K562 (cell line): ENCODE measurements around the gene ZNF574. TPM values are rescaled to one million over a fixed set of nuclear protein-coding genes. Genes with fewer than 3 reads are reported as not detected.

Experiments used
- ATAC-seq: fragments of 200-7000 bp; cut with Tn5 transposase; 3 replicates; pipeline ENCODE4 v1.9.1; 2020; ENCODE audit warnings: moderate library complexity
- BruUV-seq: library from RNA; stranded (reverse); fragments of 400-500 nt; replicated peaks from 2 replicates; lab custom pipeline; 2021; lab: Mats Ljungman, UMichigan
- CTCF ChIA-PET: fragments of 300-600 bp; formaldehyde crosslinking; extraction: SDS; loops from one replicate; lab custom pipeline; 2021; ENCODE audit warnings: low intra/inter-chr PET ratio; lab: Yijun Ruan, JAX
- POLR2A ChIA-PET: fragments of 300-600, 350-650 bp; sonication (Branson Sonifier 250); formaldehyde crosslinking; extraction: SDS; loops from one replicate; lab custom pipeline; 2021; ENCODE audit warnings: antibody characterized with exemption, inconsistent platforms; lab: Yijun Ruan, JAX
- DNase-seq, 4 experiments: peaks; one replicate each; pipeline versions ENCODE4 v3.0.0 to v3.0.0-alpha.2; 2011 to 2018; ENCODE audit warnings: low spot score in 3 of 4, mixed read lengths in 3 of 4; ENCODE audit errors: extremely low read depth in 1 of 4
- FAIRE-seq: peaks from 2 replicates; lab custom pipeline; 2011; peaks lifted over from hg19 to GRCh38; lab: Jason Lieb, UNC
- H2AFZ ChIP-seq: 2 replicates; pipeline ENCODE4 v1.6.0; 2011; ENCODE audit warnings: low read depth, low read length, control low read depth, inconsistent platforms
- H3K27ac ChIP-seq: fragments of 200-600 bp; 3 replicates; pipeline ENCODE4 v1.8.0; 2011; ENCODE audit warnings: low read depth, mild to moderate bottlenecking, control low read depth, inconsistent platforms, low read length, moderate library complexity, mixed read lengths; ENCODE audit errors: extremely low read depth
- H3K27me3 ChIP-seq, 2 experiments: fragments of 300-600 bp in 1 of 2; 2 replicates in 1 of 2; 3 replicates in 1 of 2; pipeline versions ENCODE4 v1.6.0 to v1.8.0; 2011; ENCODE audit warnings: inconsistent platforms in 2 of 2, low read length in 2 of 2, mild to moderate bottlenecking in 1 of 2, mixed read lengths in 1 of 2, moderate library complexity in 1 of 2; ENCODE audit not compliant: control insufficient read depth in 2 of 2, insufficient read depth in 2 of 2
- H3K36me3 ChIP-seq: fragments of 300-600 bp; 3 replicates; pipeline ENCODE4 v1.8.0; 2011; ENCODE audit warnings: mild to moderate bottlenecking, low read length, inconsistent platforms; ENCODE audit not compliant: control insufficient read depth, insufficient read depth
- H3K4me1 ChIP-seq, 2 experiments: fragments of 200-600 bp in 1 of 2; replicated peaks in 1 of 2; 2 replicates in 1 of 2; 3 replicates in 1 of 2; pipeline versions ENCODE4 v1.5.1 to v1.8.0; 2011; ENCODE audit warnings: inconsistent platforms in 2 of 2, low read length in 2 of 2, mild to moderate bottlenecking in 1 of 2, mixed read lengths in 1 of 2, moderate library complexity in 1 of 2; ENCODE audit not compliant: control insufficient read depth in 2 of 2, insufficient read depth in 2 of 2
- H3K4me2 ChIP-seq: 2 replicates; pipeline ENCODE4 v1.6.1; 2011; ENCODE audit warnings: low read length, control low read depth, inconsistent platforms, mixed read lengths; ENCODE audit not compliant: insufficient read depth
- H3K4me3 ChIP-seq: fragments of 200-600 bp; sonication (generic), shearing (Covaris generic); 2 replicates; pipeline ENCODE4 v1.5.1; 2016; ENCODE audit warnings: control low read depth, inconsistent platforms
- H3K79me2 ChIP-seq: fragments of 200-600 bp; 3 replicates; pipeline ENCODE4 v1.8.0; 2011; ENCODE audit warnings: low read length, inconsistent platforms; ENCODE audit not compliant: control insufficient read depth, insufficient read depth
- H3K9ac ChIP-seq, 2 experiments: 2 replicates each; pipeline versions ENCODE4 v1.6.0 to v1.6.1; 2011; ENCODE audit warnings: low read depth in 2 of 2, low read length in 2 of 2, control low read depth in 1 of 2, inconsistent platforms in 1 of 2, mild to moderate bottlenecking in 1 of 2, mixed read lengths in 1 of 2; ENCODE audit not compliant: insufficient read depth in 1 of 2
- H3K9me1 ChIP-seq: one replicate; pipeline ENCODE4 v1.6.0; 2011; ENCODE audit warnings: inconsistent platforms, mild to moderate bottlenecking, low read length, moderate library complexity; ENCODE audit not compliant: control insufficient read depth, insufficient read depth
- H3K9me3 ChIP-seq: replicated peaks from 2 replicates; pipeline ENCODE4 v1.5.1; 2011; ENCODE audit warnings: low read depth, low read length, inconsistent platforms; ENCODE audit not compliant: control insufficient read depth, insufficient read depth
- H4K20me1 ChIP-seq: replicated peaks from 2 replicates; pipeline ENCODE4 v1.6.1; 2011; ENCODE audit warnings: low read length, inconsistent platforms, mixed read lengths; ENCODE audit not compliant: control insufficient read depth, insufficient read depth
- BRD9 ChIP-seq: fragments of 450-650 bp; IDR thresholded peaks from 2 replicates; pipeline ENCODE4 v1.6.1; 2018; ENCODE audit warnings: low read depth; ENCODE audit not compliant: partially characterized antibody
- CBFA2T3 ChIP-seq: fragments of 450-650 bp; IDR thresholded peaks from 2 replicates; pipeline ENCODE4 v1.6.1; 2017
- EP300 ChIP-seq: IDR thresholded peaks from 2 replicates; pipeline ENCODE4 v1.6.1; 2012; ENCODE audit warnings: low read length, improper control_type of control experiment
- FOS ChIP-seq: IDR thresholded peaks from 3 replicates; pipeline ENCODE4 v1.6.1; 2011; ENCODE audit not compliant: insufficient read length; ENCODE audit errors: extremely low read depth
- HDAC6 ChIP-seq: IDR thresholded peaks from 2 replicates; pipeline ENCODE4 v1.6.1; 2012; ENCODE audit warnings: low read depth, mild to moderate bottlenecking, control low read depth, inconsistent platforms, low read length, moderate library complexity
- HDGF ChIP-seq: fragments of 450-650 bp; IDR thresholded peaks from 2 replicates; pipeline ENCODE4 v1.6.1; 2016
- HNRNPL ChIP-seq: fragments of 200-400 bp; formaldehyde crosslinking; IDR thresholded peaks from 2 replicates; pipeline ENCODE4 v1.6.1; 2017; ENCODE audit warnings: low read depth, mild to moderate bottlenecking, low read length
- PHTF2 ChIP-seq: fragments of 250-450 bp; sonication (Bioruptor Pico); IDR thresholded peaks from 2 replicates; pipeline ENCODE4 v1.5.0; 2021; ENCODE audit warnings: mild to moderate bottlenecking
- SMAD1 ChIP-seq: fragments of 150-350 bp; IDR thresholded peaks from 2 replicates; pipeline ENCODE4 v1.6.1; 2014; ENCODE audit warnings: low read length, low read depth; ENCODE audit not compliant: partially characterized antibody
- TCF7 ChIP-seq: sonication (generic); IDR thresholded peaks from 2 replicates; pipeline ENCODE4 v1.6.1; 2016; ENCODE audit warnings: antibody characterized with exemption, borderline replicate concordance
- TEAD4 ChIP-seq, 2 experiments: sonication (generic) in 1 of 2; formaldehyde crosslinking in 1 of 2; IDR thresholded peaks; 2 replicates each; pipeline versions ENCODE4 v1.6.1 to v1.8.0; 2012 to 2022; ENCODE audit warnings: borderline replicate concordance in 1 of 2, inconsistent platforms in 1 of 2, low read length in 1 of 2, mild to moderate bottlenecking in 1 of 2, missing genetic modification reagents in 1 of 2
- TFE3 ChIP-seq: fragments of 450-650 bp; formaldehyde crosslinking; IDR thresholded peaks from 2 replicates; pipeline ENCODE4 v1.4.0; 2020; ENCODE audit warnings: mild to moderate bottlenecking, mixed read lengths
- ZNF354B ChIP-seq: fragments of 250-450 bp; sonication (Bioruptor Pico); IDR thresholded peaks from 2 replicates; pipeline ENCODE4 v1.4.0; 2020
- ZNF444 ChIP-seq: fragments of 250-450 bp; sonication (Bioruptor Pico); IDR thresholded peaks from 2 replicates; pipeline ENCODE4 v1.4.0; 2020; ENCODE audit warnings: mild to moderate bottlenecking, moderate library complexity
- ZNF507 ChIP-seq: conservative IDR thresholded peaks from 2 replicates; pipeline ENCODE4 v1.6.1; 2017; ENCODE audit warnings: missing genetic modification characterization, missing compliant biosample characterization
- ZNF785 ChIP-seq: fragments of 250-450 bp; sonication (Bioruptor Pico); IDR thresholded peaks from 2 replicates; pipeline ENCODE4 v1.4.0; 2020; ENCODE audit warnings: mild to moderate bottlenecking
- WGBS: fragments of 100-300 bp; shearing (Covaris generic); methylation state at CpG from one replicate; pipeline ENCODE4 v1.1.6; 2016; ENCODE audit warnings: low coverage, mixed read lengths; ENCODE audit not compliant: insufficient coverage; ENCODE audit errors: missing lambda C conversion rate; 5-methylcytosine and 5-hydroxymethylcytosine counted together
- in situ Hi-C: fragments of 300-500 bp; cut with MboI; formaldehyde crosslinking; loops from 4 replicates; pipeline ENCODE4 v1.15.0; 2018; ENCODE audit warnings: inconsistent platforms, mixed read lengths
- intact Hi-C: fragments of 100-400 bp; cut with micrococcal nuclease; formaldehyde crosslinking; loops from 2 replicates; pipeline ENCODE4 v1.14.2; 2022
- polyA plus RNA-seq, 8 experiments: library from polyadenylated mRNA; depleted of rRNA in 4 of 8; stranded (reverse) in 5 of 8; unstranded in 3 of 8; fragments of >200 nt; fragmentation: Nextera tagmentation in 2 of 8; fragmentation: Illumina TruSeq in 1 of 8; extraction: Ambion mirVana in 2 of 8; extraction: Trizol in 1 of 8; gene quantifications; 2 replicates each; pipeline versions ENCODE4 v1.2.1 to v1.2.3, GENCODE V29; 2011 to 2014; ENCODE audit warnings: inconsistent platforms in 1 of 8, missing spikeins in 1 of 8
- total RNA-seq, 7 experiments: library from RNA; depleted of rRNA in 6 of 7; stranded (reverse); fragments of >200 nt in 6 of 7; fragmentation: Illumina TruSeq in 2 of 7; extraction: Trizol in 2 of 7; gene quantifications; 2 replicates each; pipeline versions ENCODE4 v1.2.1 to v1.2.3, GENCODE V29; 2011 to 2021; ENCODE audit warnings: low replicate concordance in 1 of 7
- TF ChIP-seq, protein P1 (sequence below): sonication (generic); formaldehyde crosslinking; IDR thresholded peaks from 2 replicates; pipeline ENCODE4 v1.8.1; 2023; ENCODE audit warnings: mild to moderate bottlenecking, missing genetic modification reagents
- TF ChIP-seq, protein P2 (sequence below): fragments of 250-450 bp; sonication (Bioruptor Pico); IDR thresholded peaks from 2 replicates; pipeline ENCODE4 v1.5.0; 2022; ENCODE audit warnings: mild to moderate bottlenecking

Gene ZNF574
- total and polyA plus RNA-seq, 9 of the 15 experiments (the other 6 are each of a cell fraction or from before 2014, with no cell fraction given): 0.24 to 20.7 (median 8.4) TPM

DNA sequence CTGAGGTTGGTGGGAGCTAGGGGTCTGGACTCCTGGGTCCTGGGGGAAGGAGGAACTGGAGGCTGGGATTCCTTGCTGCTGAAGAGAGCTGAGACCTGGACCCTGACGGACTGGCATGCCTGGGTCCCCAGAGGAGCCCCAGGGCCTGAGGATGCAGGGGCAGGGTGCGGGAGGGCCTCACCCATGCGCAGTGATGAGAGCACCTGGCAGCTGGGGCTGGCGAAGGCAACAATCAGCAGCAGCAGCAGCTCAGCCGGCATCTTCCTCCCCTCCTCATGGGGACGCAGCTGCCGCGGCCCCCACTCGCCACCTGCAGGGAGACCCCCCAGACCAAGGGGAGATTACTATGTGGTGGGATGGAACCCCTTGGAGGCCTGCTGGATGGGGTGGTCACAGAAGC is 10.5 kb upstream of the ZNF574 start:
- Histone ChIP-seq H3K27ac (no peak overlapping the region), H3K36me3 (no peaks in the 10 kb centered on the region), H4K20me1 (no peaks in the 10 kb centered on the region), H3K79me2 (no peaks in the 10 kb centered on the region), H3K4me2 (no peak overlapping the region), H3K4me3 (no peak overlapping the region), H3K9me1 (no peaks in the 10 kb centered on the region), H3K4me1 (peaks cover 3 to 30% of the 10 kb centered on the region in 2 experiments; a peak in 4 of 5 replicates), H3K27me3 (peaks cover 12 to 42% of the 10 kb centered on the region in 2 experiments; a peak in 4 of 5 replicates), H3K9me3 (no peaks in the 10 kb centered on the region), H3K9ac (peak overlapping the region in 1 of 2 experiments; percentile 48; a peak in 1 of 4 replicates), H2AFZ (no peak overlapping the region)
- WGBS: 13% methylated on average over 9 of the region's 9 CpGs
- ChIA-PET POLR2A (no interaction called here), CTCF (no interaction called here)
- no peak for ATAC-seq
- DNase-seq: no peak
- in situ Hi-C loops: no loop called here
- BruUV-seq: no TSS peak
- FAIRE-seq: no peak
- intact Hi-C loops: no loop called here
- TF ChIP-seq, protein P1, sequence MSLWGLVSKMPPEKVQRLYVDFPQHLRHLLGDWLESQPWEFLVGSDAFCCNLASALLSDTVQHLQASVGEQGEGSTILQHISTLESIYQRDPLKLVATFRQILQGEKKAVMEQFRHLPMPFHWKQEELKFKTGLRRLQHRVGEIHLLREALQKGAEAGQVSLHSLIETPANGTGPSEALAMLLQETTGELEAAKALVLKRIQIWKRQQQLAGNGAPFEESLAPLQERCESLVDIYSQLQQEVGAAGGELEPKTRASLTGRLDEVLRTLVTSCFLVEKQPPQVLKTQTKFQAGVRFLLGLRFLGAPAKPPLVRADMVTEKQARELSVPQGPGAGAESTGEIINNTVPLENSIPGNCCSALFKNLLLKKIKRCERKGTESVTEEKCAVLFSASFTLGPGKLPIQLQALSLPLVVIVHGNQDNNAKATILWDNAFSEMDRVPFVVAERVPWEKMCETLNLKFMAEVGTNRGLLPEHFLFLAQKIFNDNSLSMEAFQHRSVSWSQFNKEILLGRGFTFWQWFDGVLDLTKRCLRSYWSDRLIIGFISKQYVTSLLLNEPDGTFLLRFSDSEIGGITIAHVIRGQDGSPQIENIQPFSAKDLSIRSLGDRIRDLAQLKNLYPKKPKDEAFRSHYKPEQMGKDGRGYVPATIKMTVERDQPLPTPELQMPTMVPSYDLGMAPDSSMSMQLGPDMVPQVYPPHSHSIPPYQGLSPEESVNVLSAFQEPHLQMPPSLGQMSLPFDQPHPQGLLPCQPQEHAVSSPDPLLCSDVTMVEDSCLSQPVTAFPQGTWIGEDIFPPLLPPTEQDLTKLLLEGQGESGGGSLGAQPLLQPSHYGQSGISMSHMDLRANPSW (CRISPR knock-in tag): no peak
- TF ChIP-seq CBFA2T3 (no peak), TEAD4 (IDR thresholded peaks at IDR 0.05; ENCODE audit: low read length) (no peak), TEAD4 (CRISPR knock-in tag; IDR thresholded peaks at IDR 0.05; ENCODE audit: borderline replicate concordance) (no peak), EP300 (no peak), HDGF (no peak), BRD9 (no peak), HDAC6 (no peak), ZNF507 (tag) (no peak), TFE3 (CRISPR knock-in tag) (no peak), FOS (no peak), HNRNPL (no peak), SMAD1 (no peak), ZNF785 (CRISPR knock-in tag) (no peak), ZNF354B (CRISPR knock-in tag) (no peak), TCF7 (no peak), ZNF444 (no peak), PHTF2 (CRISPR knock-in tag) (no peak)
- TF ChIP-seq, protein P2, sequence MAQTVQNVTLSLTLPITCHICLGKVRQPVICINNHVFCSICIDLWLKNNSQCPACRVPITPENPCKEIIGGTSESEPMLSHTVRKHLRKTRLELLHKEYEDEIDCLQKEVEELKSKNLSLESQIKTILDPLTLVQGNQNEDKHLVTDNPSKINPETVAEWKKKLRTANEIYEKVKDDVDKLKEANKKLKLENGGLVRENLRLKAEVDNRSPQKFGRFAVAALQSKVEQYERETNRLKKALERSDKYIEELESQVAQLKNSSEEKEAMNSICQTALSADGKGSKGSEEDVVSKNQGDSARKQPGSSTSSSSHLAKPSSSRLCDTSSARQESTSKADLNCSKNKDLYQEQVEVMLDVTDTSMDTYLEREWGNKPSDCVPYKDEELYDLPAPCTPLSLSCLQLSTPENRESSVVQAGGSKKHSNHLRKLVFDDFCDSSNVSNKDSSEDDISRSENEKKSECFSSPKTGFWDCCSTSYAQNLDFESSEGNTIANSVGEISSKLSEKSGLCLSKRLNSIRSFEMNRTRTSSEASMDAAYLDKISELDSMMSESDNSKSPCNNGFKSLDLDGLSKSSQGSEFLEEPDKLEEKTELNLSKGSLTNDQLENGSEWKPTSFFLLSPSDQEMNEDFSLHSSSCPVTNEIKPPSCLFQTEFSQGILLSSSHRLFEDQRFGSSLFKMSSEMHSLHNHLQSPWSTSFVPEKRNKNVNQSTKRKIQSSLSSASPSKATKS (CRISPR knock-in tag): no peak
